CD4-positive, alpha-beta T cell treated with Interleukin-17A for 1 hour (primary cell): Measurements from ENCODE around the gene PDE8B.

ENCODE experiments used
- DNase-seq: peaks from one replicate; pipeline ENCODE4 v3.0.0-alpha.2; 2020

Gene PDE8B

DNA sequence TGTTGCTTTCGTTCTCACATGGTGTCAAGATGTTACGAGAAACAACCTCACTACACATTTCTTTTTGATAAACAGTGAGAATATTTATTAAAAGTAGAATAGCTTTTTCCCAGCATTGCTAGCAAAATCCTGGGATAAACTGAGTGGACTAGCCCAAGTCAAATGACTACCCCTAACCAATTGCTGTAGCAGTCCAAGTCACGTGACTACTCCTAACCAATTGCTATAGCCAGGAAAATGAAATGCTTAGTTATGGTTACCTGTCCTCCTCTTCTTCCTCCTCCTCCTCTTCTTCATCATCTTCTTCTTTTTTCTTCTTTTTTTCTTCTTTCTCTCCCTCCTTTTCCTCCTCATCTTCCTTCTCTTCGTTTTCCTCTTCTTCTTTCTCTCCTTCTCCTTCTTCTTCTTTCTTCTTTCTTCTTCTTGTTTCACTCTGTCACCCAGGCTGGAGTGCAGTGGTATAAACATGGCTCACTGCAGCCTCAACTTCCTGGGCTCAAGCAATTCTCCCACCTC is 85.4 kb downstream of the PDE8B start:
- DNase-seq = no peak

DNA sequence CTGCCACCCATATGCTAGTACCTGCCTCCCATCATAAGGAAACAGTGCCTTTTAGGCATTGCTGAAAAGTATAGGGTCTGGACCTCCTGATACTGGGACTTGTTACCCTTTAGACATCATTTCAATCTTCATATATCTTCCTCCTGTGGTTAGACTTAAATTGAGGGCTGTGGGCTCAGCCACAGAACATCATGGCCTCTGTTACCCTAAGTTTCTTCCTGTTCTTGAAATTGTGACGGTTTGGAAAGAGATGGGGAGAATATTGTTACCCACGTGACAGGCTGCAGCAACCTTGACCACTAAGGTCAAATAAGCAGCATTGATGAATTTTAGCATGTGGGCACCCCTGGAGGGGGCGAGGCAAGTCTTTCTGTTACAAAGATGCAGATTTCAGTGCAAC is 87.7 kb downstream of the PDE8B start:
- no peak for DNase-seq

DNA sequence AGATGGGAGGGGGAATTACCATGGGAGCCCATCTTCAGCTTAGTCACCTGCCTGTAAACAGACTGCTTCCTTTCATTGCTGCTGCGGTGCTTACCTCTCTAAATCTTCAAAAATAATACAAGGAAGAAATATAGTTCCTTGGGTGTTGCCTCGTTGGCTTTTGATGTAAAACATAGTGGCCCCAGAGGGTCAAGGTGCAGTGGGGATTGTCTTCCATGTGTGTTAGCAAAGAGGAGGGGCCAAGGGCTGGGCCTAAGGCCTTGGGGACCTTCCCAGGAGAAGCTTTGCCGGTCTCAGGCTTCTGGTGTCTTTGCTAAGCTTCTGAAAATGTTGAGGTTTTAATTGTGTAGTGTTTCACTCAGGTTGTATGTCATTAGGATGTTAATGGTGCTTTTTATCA is 90.0 kb downstream of the PDE8B start:
- no peak for DNase-seq

DNA sequence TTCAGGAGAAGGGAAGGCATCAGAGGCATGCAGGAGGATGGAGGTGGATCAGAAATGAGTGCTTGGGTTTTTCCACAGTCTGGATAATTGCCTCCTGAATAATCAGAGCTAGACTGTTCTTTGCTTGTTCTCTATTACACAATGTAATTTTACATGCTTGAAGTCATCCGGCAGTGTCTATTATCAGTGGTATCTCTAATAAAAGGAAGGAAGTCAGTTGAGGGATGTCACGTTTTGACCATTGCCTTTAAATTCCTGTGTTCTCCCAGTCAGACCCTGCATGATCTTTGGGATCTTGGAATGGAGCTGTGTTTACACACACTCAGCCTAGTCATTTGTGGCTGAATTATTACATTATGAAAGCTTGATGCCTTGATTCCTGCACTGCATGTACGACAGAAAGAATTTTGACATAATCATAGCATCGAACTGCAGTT is 91.0 kb downstream of the PDE8B start:
- DNase-seq = no peak

DNA sequence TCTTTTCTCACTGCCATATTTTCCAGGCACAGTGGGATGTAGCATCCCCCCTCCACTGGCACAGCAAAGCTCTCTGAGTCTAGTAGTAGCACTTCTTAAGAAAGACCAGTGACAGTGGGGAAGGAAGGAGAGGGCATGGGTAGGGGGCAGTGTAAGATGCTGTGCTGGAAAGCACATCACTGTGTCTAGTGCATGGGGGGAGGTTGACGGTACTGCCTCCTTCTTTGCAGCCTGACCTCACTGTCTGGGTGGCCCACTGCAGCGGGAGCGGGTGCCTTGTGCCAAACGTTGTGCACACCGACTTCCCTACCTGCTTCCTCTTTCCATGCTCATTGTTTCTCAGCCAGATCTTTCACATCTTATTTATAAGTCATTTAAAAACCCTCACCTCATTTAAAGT is 91.8 kb downstream of the PDE8B start:
- DNase-seq = no peak

DNA sequence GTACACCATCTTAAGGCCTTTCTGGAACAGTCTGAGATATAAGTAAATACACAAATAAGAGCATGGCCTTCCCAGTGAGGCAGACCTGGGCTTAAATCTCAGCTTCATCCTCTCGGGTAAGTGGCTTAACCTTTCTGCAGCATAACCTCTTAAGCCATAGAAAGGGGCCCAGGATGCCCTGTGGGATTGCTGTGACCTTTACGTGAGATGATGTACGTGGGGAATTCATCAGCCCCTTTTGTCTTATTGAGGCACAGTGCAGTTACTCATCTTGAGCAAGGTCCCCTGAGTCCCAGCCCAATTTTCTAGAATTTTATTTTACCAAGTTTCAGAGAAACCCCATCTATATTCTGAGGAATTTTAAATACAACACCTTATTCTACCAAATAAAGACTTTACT is 92.2 kb downstream of the PDE8B start:
- DNase-seq = no peak

DNA sequence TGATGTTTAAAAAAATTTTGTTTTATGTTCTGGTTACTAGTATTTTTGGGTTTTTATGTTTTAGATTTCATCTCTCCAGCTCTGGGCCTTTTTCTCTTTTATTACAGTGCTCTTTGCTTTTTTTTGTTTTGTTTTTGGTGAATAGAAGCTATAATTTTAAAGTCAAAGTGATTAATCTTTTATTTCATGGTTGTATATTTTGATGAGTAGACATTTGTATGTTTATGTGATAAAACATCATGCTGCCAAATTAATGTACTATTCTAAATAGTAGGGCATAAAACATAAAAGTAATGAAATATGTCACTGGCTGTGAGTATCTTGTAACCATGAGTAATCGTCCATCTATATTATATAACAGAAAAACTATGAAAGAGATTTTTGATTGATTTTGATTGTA is 93.9 kb downstream of the PDE8B start:
- no peak for DNase-seq

DNA sequence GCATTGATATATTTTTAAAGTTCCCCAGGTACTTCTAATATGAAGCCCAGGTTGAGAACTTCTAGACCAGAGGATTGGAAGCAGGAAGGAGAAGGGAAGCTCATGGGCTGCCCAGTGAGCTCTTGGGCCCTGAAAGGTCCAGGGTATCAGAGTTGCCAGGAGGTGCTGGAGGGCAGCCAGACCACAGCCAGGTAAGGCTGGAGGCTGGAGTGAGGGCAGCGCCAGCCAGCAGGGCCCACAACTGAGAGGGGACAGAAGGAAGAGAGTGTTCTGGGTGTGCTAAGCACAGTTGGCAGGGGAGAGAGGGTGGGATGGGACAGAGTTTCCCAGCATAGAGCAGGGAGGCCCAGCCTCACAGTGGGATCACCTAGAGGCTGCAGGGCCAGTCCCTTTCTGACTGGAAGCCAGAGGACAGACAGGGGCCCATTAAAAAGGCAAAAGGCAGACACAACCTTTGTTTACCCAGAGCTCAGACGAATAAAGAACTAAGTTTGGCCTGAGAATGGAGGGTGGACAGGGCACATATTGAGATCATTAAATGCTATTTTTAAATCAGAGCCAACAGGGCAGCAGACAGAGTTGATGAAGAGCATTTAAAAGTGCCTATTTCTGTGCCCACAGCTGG is 94.9 kb downstream of the PDE8B start:
- no peak for DNase-seq

DNA sequence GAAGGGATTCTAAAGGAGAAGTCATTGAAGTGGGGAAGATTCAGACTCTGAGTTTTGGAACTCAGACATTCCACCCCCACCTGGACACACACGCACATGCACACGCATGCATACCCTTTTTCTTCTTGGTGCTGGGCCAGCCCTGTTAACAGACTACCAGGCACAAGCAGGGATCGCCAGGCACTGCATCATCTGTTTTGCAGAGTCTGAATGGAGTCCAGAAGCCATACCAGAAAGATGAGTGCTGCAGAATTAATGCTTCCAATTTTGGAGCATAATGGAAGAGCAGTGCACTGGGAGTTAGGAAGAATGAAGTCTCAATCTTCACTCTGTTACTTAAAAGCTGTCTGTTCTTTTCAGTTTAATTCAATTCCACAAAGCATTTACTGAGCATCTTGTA is 95.5 kb downstream of the PDE8B start:
- DNase-seq = no peak

DNA sequence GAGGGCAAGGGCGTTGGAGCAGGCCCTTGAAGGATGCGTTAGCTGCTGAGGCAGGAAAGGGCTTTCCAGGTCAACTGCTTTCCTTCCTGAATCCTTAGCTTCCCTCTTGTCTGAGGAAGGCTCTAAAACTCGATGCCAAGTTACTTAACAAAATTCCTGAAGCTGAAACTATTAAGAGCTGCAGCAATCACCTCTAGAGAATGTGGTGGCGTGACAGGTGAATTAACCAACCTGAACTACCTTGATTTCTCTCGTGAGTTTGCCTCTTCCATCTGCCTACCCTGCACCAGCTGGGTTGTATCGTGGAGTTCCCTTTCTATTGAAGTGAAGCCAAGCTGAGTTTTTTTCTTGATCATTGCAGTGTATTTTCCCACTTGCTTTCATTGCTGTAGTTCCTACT is 96.1 kb downstream of the PDE8B start:
- no peak for DNase-seq

DNA sequence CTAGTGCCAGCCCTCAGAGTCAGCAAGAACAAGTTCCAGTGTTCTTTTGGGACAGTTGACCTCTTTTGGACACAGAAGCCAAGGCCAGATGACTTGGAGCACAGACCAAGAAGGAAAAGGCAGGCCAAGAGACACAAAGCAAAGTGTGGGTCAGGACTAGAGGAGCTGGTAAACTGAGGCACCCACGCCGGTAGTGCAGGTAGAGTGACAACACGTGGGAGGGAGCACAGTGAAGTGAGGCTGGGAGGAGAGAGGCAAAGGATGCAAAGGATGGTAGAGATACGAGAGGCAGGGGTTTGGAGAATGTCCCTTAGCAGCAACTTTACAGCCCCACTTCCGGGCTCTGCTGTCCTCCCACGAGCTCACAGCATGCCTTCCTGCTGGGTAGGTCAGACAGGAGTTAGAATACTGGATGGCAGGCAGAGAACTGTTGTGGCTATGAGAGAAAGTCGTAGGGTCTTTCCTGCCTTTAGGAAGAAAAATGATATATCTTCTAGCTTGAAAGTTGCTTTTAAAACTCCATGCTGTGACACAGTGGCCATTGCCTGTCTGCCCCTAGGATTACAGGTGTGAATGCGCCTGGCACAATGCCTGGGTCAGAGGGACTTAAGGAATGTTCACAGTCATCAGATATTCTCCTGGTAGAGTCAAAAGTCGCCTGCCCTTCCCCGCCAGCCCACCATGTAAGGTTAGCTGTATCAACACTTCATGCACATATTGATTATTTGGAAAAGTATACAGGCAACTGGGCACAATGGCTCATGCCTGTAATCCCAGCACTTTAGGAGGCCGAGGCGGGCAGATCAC is 97.9 kb downstream of the PDE8B start:
- no peak for DNase-seq

DNA sequence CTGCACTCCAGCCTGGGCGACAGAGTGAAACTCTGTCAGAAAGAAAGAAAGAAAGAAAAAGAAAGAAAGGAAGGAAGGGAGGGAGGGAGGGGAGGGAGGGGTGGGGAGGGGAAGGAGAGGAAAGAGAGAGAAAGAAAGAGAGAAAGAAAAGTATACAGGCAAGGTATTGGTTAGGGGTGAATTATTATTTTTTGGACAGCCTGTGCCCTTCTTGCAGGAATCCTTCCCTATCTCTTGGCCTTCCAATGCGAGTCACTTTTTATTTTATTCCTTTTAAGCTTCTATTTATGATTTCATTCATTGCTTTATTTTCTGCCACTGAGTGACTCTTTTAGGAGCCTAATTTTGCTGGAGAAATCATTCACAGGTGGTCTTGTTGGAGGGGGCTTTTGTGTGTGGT is 98.7 kb downstream of the PDE8B start:
- no peak for DNase-seq

DNA sequence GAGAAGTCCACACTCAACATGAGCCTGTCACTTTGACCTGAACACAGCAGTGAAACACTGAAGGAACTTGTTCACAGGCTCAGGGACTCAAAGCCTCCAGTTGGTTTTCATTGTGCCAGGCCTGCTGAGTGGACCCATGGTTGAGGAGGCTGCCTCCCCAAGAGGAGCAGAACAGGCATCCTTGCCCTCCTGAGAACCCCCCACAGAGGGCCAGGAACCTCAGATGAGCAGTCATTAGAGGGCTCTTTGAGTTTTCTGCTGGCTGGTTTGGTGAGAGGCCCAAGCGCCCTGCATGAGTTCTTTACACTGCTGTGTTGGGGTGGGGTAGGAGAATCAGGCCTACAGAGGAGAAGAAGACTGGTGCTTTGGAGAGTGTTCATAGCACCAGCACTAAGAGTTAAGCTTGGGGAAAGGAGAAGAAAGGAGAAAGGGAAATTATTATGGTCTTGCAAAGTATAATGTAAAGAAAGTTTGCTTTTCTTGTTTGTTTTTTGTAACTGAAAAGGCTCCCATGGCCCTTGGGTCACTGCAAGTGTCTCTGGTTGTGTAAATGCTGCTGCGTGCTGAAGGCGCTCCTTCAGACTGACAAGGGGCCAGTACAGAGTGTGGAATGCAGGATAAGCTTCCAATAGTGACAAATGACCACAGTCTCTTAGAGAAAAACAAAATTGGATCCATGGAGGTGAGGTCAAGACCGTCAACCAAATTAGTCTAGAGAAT is 100.2 kb downstream of the PDE8B start:
- no peak for DNase-seq

DNA sequence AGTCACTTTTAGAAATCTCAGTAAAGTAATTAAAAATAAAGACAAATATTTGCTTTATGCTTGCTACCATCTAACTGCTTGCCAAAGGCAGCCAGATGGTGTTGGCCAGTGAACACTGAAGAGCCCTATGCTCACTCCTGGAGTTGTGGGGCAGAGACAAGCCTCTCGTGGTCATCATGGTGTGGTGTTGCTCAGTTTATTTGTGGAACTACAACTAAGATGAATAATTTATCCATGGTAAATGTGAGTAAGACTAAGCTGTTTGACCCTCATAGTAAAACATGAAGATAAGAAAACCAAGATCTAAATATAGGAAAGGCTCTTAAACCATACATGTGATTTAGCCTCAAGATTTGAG is 100.7 kb downstream of the PDE8B start:
- DNase-seq = no peak

DNA sequence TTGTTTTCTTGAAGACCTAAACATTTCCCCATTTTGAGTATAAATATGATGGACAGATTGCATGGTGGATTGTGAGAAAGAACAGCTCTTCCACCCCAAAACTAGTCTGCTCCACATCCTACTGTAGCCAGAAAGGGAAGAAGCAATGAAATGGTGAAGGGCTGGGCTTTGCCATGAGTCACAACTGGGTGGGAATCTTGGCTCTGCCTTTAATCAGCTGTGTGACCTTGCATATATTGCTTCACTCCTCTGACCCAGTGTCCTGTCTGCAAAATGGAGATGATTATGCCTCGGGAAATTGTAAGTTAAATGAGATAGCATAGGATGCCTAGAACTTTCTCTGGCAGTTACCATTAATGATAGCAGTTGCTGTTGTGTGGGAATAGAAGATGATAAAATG is 101.9 kb downstream of the PDE8B start:
- no peak for DNase-seq

DNA sequence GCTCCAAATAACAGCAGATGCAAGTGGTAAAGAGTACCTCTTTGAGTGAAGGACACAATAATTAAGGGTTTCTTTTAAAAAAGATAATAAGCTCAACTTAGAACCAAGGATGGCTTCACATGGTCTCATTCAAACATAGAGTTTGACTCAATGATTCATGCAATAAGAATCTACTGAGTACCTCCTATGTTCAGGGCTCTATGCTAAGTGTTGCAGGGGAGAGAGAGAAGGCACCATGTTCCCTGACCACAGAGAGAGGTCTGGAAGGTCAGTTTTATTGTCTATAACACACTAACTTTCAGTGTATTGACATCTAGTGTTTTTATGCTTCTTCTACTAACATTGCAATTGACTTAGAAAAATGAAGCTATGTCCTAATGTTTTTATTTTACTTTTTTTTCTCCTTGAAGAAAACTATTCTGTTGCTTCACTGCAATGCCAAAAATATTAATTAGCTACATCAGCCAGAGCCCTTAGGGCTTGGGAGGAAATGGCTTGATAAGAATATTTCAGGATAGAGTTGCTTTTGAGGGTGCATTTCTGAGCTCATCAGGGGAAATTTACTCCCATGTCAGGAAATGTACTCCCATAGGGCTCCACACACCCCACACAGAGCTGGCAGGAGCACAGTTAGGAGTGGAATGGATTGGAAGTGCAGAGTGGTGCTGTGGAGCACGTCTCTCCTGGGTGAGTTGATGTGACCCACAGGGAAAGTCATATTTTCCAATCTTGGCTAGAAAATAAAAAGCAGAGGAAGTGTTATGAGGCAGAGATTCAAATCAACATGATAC is 106.6 kb downstream of the PDE8B start:
- no peak for DNase-seq

DNA sequence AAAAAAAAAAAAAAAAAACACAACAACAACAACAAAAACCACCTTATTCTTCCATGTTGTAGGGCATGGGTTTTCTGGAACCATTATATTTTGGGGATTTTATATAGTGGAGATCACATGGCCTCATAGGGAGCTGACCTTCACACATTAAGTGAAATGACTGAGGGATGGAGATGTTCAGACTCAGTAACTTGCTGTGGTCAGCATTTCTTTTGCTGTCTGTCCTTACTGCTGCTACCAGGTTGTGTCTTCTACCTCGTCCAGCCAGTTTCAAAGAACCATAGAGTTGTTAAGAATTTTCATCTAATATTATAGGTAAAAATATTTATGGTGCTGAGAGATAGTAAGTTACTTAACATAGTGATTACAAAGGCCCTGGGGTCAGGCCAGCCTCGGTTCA is 107.6 kb downstream of the PDE8B start:
- no peak for DNase-seq

DNA sequence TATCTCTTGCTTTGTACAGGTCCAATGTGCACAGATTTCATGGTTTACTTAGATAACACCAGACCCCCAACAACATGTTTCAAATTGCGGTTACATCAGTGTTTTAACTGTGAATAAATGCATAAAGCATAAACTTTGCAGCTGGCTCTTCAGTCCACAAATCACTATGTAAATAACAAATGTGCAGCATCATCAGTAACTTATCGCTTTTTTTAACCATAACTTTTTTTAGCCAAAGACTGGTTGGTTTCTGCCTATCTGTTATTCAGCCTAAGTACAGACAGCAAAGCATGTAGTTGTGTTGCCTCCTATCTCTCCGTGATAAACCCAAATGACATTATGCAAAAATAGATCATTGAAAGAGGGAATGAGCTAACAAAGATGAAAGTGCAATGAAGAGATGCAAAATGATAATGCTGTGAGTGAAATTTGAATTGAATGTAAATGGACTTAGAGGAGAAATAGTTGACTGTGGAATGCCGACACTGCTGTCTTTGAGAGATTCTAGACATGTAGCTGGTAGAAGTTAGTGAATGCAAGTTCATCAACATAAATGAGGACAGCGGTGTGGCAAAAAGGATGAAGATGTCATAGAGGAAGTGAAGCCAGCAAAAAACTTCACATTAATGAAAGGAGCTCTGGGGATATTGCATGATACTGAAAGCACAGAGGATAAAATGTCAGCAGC is 108.8 kb downstream of the PDE8B start:
- DNase-seq = no peak

DNA sequence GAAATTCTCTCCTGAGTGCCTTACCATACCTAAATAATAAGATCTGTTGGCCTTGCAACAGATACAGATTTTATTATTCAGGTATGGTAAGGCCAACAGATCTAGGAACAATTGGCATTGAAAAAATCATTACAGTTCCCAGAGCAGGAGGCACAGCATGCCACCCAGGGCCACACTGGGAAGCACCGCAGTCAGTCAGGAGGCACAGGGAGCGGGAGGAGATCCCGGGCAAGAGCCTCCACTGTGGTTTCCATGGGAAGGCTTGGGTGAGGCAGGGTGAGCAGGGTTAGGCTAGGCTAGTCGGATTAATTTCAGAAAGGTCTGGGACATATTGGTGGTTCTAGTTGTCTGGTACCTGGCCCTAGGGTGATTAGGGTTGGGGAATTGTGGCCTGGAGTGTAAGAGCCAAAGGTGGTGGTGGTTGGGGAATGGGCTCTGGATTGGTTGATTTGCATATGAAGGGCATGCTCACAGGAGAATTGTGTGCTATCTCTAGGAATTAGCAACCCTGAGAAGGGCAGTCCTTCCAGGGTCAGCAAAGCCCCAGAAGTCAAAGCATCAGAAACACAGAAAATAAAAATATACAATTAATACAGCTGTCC is 111.4 kb downstream of the PDE8B start:
- DNase-seq = no peak

DNA sequence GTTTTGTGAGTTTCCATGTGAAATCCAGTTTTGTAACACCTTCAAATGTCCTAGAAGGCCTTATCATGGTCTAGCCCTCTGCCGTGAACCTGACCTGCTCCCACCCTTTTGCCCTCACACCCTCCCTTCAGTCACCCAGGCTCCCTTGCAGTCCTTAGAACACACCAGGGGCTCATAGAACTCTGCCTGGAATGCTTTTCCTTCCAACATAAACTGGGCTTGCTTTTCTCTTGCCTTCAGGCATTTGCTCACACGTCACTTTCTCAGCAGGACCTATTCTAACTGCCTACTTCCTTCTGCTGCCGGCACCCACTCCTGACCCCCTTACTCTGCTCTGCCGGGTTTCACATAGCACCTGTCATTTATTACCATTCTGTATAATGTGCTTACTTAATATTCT is 111.9 kb downstream of the PDE8B start:
- no peak for DNase-seq

DNA sequence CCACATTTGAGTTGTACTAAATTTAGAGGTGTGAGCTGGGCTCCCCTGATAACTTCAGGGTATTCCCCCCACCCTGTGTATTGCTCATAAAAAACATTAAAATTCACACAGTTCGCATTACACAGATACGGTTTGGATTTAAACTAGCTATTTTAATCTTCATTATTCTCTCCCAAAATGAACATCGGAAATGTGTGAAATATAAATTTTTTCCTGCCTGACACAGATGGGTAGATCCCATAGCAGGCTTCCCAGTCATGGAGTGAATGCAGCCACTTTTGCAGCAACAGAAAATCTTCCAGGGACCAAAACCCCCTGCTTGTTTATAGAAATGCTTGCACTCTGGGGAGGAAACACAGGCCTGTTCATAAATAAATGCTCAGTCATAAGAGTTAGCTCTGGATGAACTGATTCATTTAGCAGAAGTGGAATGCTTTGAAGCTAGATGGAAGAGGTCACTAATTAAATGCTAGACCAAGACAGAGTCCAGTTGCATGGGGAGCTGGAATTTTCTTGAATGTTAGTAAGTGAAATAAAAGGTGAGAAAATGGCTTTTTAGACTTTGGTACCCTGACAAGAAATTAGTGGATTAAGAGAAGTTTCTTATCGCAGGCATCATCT is 115.6 kb downstream of the PDE8B start:
- DNase-seq = no peak
